Activated CD8-positive, alpha-beta memory T cell treated with anti-CD3 and anti-CD28 coated beads, Interleukin-2, amount 10 ng/mL, durations not matched to agents 7 days and 5 days (primary cell): ENCODE data around the gene RBM14. TPM values are rescaled to one million over a fixed set of nuclear protein-coding genes. Genes with fewer than 3 reads are reported as not detected.

Experiments used
- ATAC-seq: fragments of 150-1000 bp; cut with Tn5 transposase; one replicate; pipeline ENCODE4 v1.10.0; 2021; ENCODE audit warnings: moderate library complexity
- CTCF ChIA-PET: fragments of 350-600 bp; sonication (Branson Sonifier 250); formaldehyde crosslinking; loops from one replicate; lab custom pipeline; 2021; ENCODE audit warnings: antibody characterized with exemption; lab: Charles Lee
- DNase-seq: peaks from one replicate; pipeline ENCODE4 v3.0.0-alpha.2; 2020
- H3K27ac Mint-ChIP-seq: one replicate; pipeline ENCODE4 v1.8.0; 2021; ENCODE audit warnings: mild to moderate bottlenecking, mixed read lengths
- H3K27me3 Mint-ChIP-seq: one replicate; pipeline ENCODE4 v1.8.0; 2021; ENCODE audit warnings: mixed read lengths
- H3K36me3 Mint-ChIP-seq: one replicate; pipeline ENCODE4 v1.8.0; 2021; ENCODE audit warnings: mild to moderate bottlenecking, mixed read lengths
- H3K4me1 Mint-ChIP-seq: one replicate; pipeline ENCODE4 v1.8.0; 2021; ENCODE audit warnings: mixed read lengths
- H3K4me3 Mint-ChIP-seq: one replicate; pipeline ENCODE4 v1.8.0; 2021; ENCODE audit warnings: mild to moderate bottlenecking, moderate library complexity, mixed read lengths
- H3K9me3 Mint-ChIP-seq: one replicate; pipeline ENCODE4 v1.8.0; 2022; ENCODE audit warnings: low read depth, mixed read lengths
- total RNA-seq, 2 experiments: library from RNA; stranded (reverse); gene quantifications; one replicate each; pipeline ENCODE4 v1.2.3, GENCODE V29; 2021

The RBM14 gene
- total RNA-seq, 2 experiments from 2014 or later = 152 to 176 TPM

GRCh38 chr11:66643745-66644437, 27.5 kb downstream of the RBM14 start:
- Mint-ChIP-seq H3K27ac (no peak overlapping the region), H3K27me3 (no peaks in the 10 kb centered on the region), H3K36me3 (peaks cover 85% of the 10 kb centered on the region), H3K4me1 (peaks cover 78% of the 10 kb centered on the region), H3K9me3 (no peaks in the 10 kb centered on the region), H3K4me3 (no peak overlapping the region)
- no peak for DNase-seq
- CTCF ChIA-PET = interaction anchor here (1.6 kb wide), 1 partner anchor 98 kb away, joined by 4 read pairs; the partner anchor contains the start of gene ZDHHC24
- no peak for ATAC-seq

GRCh38 chr11:66646828-66647227, 30.4 kb downstream of the RBM14 start:
- CTCF ChIA-PET = interaction anchor here (0.7 to 1.7 kb wide), 3 partner anchors 9 to 55 kb away, joined by 3 to 4 read pairs (median 4); partner anchors contain the start of gene RBM4
- no peak for ATAC-seq
- H3K27ac Mint-ChIP-seq = no peak overlapping the region
- no peaks in the 10 kb centered on the region for H3K9me3 Mint-ChIP-seq
- no peak overlapping the region for H3K4me3 Mint-ChIP-seq
- peaks cover 82% of the 10 kb centered on the region for H3K36me3 Mint-ChIP-seq
- H3K27me3 Mint-ChIP-seq = no peaks in the 10 kb centered on the region
- H3K4me1 Mint-ChIP-seq = peaks cover 60% of the 10 kb centered on the region
- no peak for DNase-seq

- no peak overlapping the region for H3K4me3 Mint-ChIP-seq
- peaks cover 29% of the 10 kb centered on the region for H3K4me1 Mint-ChIP-seq
- ATAC-seq = no peak
- CTCF ChIA-PET = interaction anchor here (3.0 kb wide), 1 partner anchor 70 kb away, joined by 7 read pairs; no protein-coding TSS in a partner anchor
- H3K27me3 Mint-ChIP-seq = no peaks in the 10 kb centered on the region
- H3K27ac Mint-ChIP-seq = no peak overlapping the region
- no peak for DNase-seq
- peaks cover 60% of the 10 kb centered on the region for H3K36me3 Mint-ChIP-seq
- no peaks in the 10 kb centered on the region for H3K9me3 Mint-ChIP-seq
Measured at GRCh38 chr11:66649903-66650302, 33.5 kb downstream of the RBM14 start.

GRCh38 chr11:66651016-66651415, 34.6 kb downstream of the RBM14 start:
- peaks cover 19% of the 10 kb centered on the region for H3K4me1 Mint-ChIP-seq
- H3K27ac Mint-ChIP-seq = no peak overlapping the region
- DNase-seq (no peak), ATAC-seq (no peak)
- peaks cover 52% of the 10 kb centered on the region for H3K36me3 Mint-ChIP-seq
- no peak overlapping the region for H3K4me3 Mint-ChIP-seq
- H3K9me3 Mint-ChIP-seq = no peaks in the 10 kb centered on the region
- CTCF ChIA-PET = interaction anchor here (3.0 kb wide), 1 partner anchor 71 kb away, joined by 7 read pairs; no protein-coding TSS in a partner anchor
- no peaks in the 10 kb centered on the region for H3K27me3 Mint-ChIP-seq

GRCh38 chr11:66652651-66653050, 36.2 kb downstream of the RBM14 start:
- H3K27ac Mint-ChIP-seq = no peak overlapping the region
- H3K27me3 Mint-ChIP-seq = no peaks in the 10 kb centered on the region
- H3K36me3 Mint-ChIP-seq = peaks cover 39% of the 10 kb centered on the region
- no peaks in the 10 kb centered on the region for H3K9me3 Mint-ChIP-seq
- DNase-seq (no peak), ATAC-seq (peak; percentile 25)
- peaks cover 5% of the 10 kb centered on the region for H3K4me1 Mint-ChIP-seq
- CTCF ChIA-PET = interaction anchor here (0.7 to 2.0 kb wide), 4 partner anchors 14 to 174 kb away, joined by 3 to 8 read pairs (median 4); partner anchors contain the start of genes RBM4 and RBM4B
- H3K4me3 Mint-ChIP-seq = no peak overlapping the region

GRCh38 chr11:66653123-66653522, 36.7 kb downstream of the RBM14 start:
- no peaks in the 10 kb centered on the region for H3K27me3 Mint-ChIP-seq
- ATAC-seq = no peak
- no peaks in the 10 kb centered on the region for H3K9me3 Mint-ChIP-seq
- H3K4me3 Mint-ChIP-seq = no peak overlapping the region
- no peak for DNase-seq
- CTCF ChIA-PET = interaction anchor here (0.7 to 2.0 kb wide), 3 partner anchors 15 to 173 kb away, joined by 3 to 8 read pairs (median 4); partner anchors contain the start of genes RBM4 and RBM4B
- no peak overlapping the region for H3K27ac Mint-ChIP-seq
- peaks cover 4% of the 10 kb centered on the region for H3K4me1 Mint-ChIP-seq
- peaks cover 39% of the 10 kb centered on the region for H3K36me3 Mint-ChIP-seq

GRCh38 chr11:66659763-66660162, 43.3 kb downstream of the RBM14 start:
- Mint-ChIP-seq H3K27ac (peak overlapping the region; percentile 1), H3K27me3 (no peaks in the 10 kb centered on the region), H3K36me3 (peaks cover 23% of the 10 kb centered on the region), H3K4me3 (no peak overlapping the region), H3K9me3 (no peaks in the 10 kb centered on the region), H3K4me1 (peaks cover 4% of the 10 kb centered on the region)
- DNase-seq (no peak), ATAC-seq (no peak)
- CTCF ChIA-PET = interaction anchor here (0.8 to 2.9 kb wide), 4 partner anchors 11 to 42 kb away, joined by 4 to 10 read pairs (median 5); partner anchors contain the start of genes RBM4 and RBM4B

- Mint-ChIP-seq H3K27me3 (no peaks in the 10 kb centered on the region), H3K36me3 (peaks cover 38% of the 10 kb centered on the region), H3K4me3 (no peak overlapping the region), H3K27ac (no peak overlapping the region), H3K9me3 (no peaks in the 10 kb centered on the region), H3K4me1 (peaks cover 4% of the 10 kb centered on the region)
- CTCF ChIA-PET = interaction anchor here (1.1 kb wide), 1 partner anchor 13 kb away, joined by 3 read pairs; no protein-coding TSS in a partner anchor
- DNase-seq = no peak
- ATAC-seq = no peak
Measured at GRCh38 chr11:66663741-66664296, 47.4 kb downstream of the RBM14 start.

GRCh38 chr11:66665369-66665768, 48.9 kb downstream of the RBM14 start:
- CTCF ChIA-PET = interaction anchor here (2.2 kb wide), 1 partner anchor 13 kb away, joined by 5 read pairs; the partner anchor contains the start of gene RBM4B
- no peak overlapping the region for H3K4me3 Mint-ChIP-seq
- no peak for DNase-seq
- H3K36me3 Mint-ChIP-seq = peaks cover 38% of the 10 kb centered on the region
- H3K4me1 Mint-ChIP-seq = peaks cover 7% of the 10 kb centered on the region
- no peaks in the 10 kb centered on the region for H3K27me3 Mint-ChIP-seq
- no peak for ATAC-seq
- H3K9me3 Mint-ChIP-seq = no peaks in the 10 kb centered on the region
- H3K27ac Mint-ChIP-seq = no peak overlapping the region

GRCh38 chr11:66670816-66671215, 54.4 kb downstream of the RBM14 start:
- Mint-ChIP-seq H3K4me3 (no peak overlapping the region), H3K27ac (no peak overlapping the region), H3K9me3 (no peaks in the 10 kb centered on the region), H3K36me3 (peaks cover 27% of the 10 kb centered on the region), H3K27me3 (no peaks in the 10 kb centered on the region), H3K4me1 (peaks cover 19% of the 10 kb centered on the region)
- CTCF ChIA-PET = no interaction called here
- no peak for DNase-seq
- no peak for ATAC-seq

- H3K27ac Mint-ChIP-seq = no peak overlapping the region
- ATAC-seq = no peak
- CTCF ChIA-PET = no interaction called here
Measured at GRCh38 chr11:66674964-66675602, 58.7 kb downstream of the RBM14 start.

GRCh38 chr11:66676282-66676919, 60.0 kb downstream of the RBM14 start:
- Mint-ChIP-seq H3K9me3 (no peaks in the 10 kb centered on the region), H3K27me3 (no peaks in the 10 kb centered on the region), H3K27ac (peak overlapping the region; percentile 94), H3K4me1 (peaks cover 36% of the 10 kb centered on the region), H3K4me3 (peak overlapping the region; percentile 88), H3K36me3 (peaks cover 11% of the 10 kb centered on the region)
- no peak for DNase-seq
- ATAC-seq = no peak
- CTCF ChIA-PET = interaction anchor here (0.6 to 4.0 kb wide), 12 partner anchors 11 to 268 kb away, joined by 3 to 107 read pairs (median 13); partner anchors contain the start of genes ACTN3, CCDC87, CCS and DPP3

More at GRCh38 chr11:66674964-66675602, 58.7 kb downstream of the RBM14 start:
- Mint-ChIP-seq H3K36me3 (peaks cover 11% of the 10 kb centered on the region), H3K4me1 (peaks cover 38% of the 10 kb centered on the region), H3K4me3 (no peak overlapping the region), H3K27me3 (no peaks in the 10 kb centered on the region), H3K9me3 (no peaks in the 10 kb centered on the region)
- DNase-seq = no peak
